Lower leg skin (tissue), 3 donors: ENCODE results near the gene GGACT.

Experiments used
- CTCF ChIP-seq, 3 donors: fragments of 450-650 bp; IDR thresholded peaks; one replicate each; pipeline ENCODE4 v1.5.1; 2016; ENCODE audit warnings: antibody characterized with exemption in 3 of 3, mild to moderate bottlenecking in 3 of 3, moderate library complexity in 2 of 3
- POLR2A ChIP-seq, 2 donors: fragments of 450-650 bp; IDR thresholded peaks; one replicate each; pipeline ENCODE4 v1.6.1; 2016 to 2017; ENCODE audit warnings: antibody characterized with exemption in 2 of 2, mild to moderate bottlenecking in 1 of 2, moderate library complexity in 1 of 2

GRCh38 chr13:100508455-100508854, 80.1 kb downstream of the GGACT start:
- TF ChIP-seq CTCF (IDR thresholded peaks at IDR 0.05) = no peak
- no peak for TF ChIP-seq POLR2A (IDR thresholded peaks at IDR 0.05)
